HG03064 (cell line): Measurements from ENCODE around the gene TTC21B.
"Not testable (repeated sequence)": the region's sequence is repeated elsewhere in the genome, so short reads cannot be mapped to it uniquely, and the experiment has no call there.

Source experiments
- ATAC-seq: cut with Tn5 transposase; IDR thresholded peaks from one replicate; pipeline ENCODE4 v1.9.1; 2021; ENCODE audit warnings: low read depth; ENCODE audit not compliant: unreplicated experiment

The TTC21B gene

DNA sequence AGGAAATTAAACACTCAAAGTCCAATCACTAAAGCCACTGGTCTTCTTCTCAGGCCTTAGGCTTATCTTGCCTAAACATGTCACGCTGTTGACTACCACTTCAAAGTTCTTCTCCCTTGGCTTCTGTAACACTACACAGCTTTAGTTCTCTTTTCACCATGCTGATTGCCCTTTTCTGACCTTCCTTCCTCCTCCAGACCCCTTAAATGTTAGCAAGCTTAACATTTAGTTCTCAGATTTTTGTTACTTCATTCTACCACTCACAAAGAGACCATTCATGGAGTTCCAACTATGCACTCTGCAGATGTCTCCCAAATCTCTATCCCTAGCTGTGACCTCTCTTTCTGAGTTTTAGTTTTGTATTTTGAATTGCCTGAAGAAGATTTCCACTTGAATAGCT is 64.4 kb downstream of the TTC21B start:
- no peak for ATAC-seq

DNA sequence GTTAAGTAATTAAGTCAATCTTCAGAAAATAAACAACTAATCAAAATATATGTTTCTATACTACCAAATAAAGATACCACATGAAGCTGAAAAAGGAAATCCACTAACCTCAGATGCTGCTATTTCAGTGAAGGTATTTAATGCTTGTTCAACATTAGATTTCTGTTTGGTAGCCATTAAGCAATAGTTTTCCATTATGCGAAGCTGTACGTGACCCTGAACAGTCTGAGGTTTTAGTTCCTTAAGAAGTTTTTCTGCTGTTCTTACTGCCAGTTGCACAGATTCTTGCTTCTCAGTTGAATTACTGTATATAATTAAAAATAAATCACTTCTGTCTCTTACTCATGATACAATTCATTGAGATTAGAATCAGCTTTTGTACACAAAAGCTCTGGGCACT is 65.4 kb downstream of the TTC21B start:
- ATAC-seq: no peak

DNA sequence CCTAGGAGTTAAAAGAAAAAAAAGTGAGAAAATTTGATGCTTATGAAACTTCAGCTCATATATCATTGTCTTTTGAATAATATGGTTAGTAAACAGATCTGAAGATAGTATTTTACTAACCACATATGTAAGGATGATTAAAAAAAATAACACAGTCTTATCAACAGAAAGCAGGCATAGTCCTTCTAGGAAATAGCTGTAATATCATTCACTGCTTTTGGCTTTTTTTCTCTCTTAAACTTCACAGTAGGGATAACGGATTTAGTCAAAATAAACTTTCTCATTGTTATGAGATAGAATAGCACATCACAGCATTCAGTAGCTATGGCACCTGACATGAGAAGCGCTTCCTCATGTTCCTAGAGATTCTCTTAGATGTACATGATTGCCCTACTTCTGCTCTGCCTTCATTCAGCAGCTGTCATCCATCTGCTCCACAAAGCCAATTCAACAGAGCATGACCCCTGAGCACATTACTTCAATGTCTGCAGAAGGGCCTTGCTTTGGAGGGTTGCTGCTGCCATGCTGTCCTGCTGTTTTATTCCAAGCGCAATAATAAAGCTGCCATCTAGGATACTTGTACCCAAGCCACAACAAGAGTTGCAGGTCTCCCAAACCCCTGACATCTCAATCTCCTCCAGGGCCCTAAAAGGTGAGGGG is 67.0 kb downstream of the TTC21B start:
- ATAC-seq: no peak

DNA sequence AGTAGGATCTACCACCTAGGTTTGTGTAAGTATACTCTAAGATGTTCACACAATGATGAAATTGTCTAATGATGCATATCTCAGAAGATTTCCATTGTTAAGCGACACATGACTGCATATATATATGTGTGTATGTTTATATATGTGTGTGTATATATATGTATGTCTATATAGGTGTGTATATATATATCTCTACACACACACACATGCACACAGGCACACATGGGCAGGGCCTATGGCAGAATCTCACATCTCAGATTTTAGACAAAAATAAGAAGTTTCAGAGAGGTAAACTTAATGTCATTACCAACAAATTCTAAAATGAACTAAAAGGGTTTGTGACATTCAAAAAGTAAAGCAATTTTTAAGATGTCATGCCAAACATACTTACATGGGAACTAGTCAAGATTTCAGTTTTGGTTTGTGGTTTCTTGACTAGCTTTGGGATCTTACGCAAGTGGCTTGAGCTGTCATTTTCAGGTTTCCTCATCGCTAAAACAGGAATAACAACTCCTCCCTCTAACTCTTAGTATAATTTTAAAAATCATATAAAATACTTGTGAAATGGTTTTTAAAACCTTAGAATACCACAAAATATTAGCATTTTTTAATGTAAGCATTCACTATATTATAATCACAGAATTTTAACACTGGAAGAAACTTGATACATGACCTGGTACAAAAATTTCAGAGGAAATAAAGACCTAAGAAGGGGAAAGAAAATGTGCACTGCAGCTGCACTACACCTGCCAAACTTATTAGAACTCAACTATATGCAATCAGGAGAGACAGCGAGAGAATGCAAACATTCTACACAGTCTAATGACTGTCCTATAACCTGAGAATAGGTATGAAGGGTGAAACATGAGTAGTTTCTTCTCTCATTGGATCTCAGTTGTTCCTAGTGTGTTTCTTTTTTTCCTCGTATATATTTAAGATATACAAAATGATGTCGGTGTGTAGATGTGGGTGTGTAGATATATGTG is 75.7 kb downstream of the TTC21B start:
- peak; percentile 57 for ATAC-seq

DNA sequence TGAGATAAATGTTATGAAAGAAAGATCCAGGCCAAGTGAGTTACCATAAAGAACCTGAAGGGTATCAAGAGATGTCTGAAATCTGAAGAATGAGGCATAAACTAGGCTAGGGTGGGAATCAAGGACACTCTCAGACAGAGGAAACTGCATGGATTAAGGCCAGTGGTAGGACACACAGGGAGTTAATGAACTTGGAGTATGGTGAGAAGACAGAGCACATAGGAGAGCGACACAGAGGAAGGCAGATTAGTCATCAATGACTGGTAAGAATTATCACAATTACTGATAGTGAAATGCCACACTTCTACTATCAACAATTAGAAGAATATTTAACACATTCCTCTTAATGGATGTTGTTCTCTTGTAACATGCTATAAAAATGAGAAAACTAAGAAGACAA is 76.9 kb downstream of the TTC21B start:
- ATAC-seq: no peak

DNA sequence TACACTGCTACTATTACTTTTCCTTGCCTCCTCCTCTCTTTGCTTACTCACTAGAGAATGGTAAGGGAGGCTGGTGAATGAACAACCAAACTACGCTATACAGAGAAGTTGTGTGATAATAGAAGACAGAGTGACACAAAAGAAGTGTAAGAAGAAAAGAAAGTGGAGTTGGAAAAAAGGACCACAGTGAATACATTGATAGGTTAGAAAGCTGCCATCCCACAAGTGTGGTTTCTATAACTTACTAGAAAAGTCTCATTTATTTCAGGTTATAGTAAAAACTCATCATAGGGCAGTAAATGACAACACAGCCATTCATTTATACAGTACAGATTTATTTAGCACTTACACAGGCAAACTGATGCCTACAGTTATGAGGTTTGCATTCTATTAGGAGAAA is 77.3 kb downstream of the TTC21B start:
- no peak for ATAC-seq

DNA sequence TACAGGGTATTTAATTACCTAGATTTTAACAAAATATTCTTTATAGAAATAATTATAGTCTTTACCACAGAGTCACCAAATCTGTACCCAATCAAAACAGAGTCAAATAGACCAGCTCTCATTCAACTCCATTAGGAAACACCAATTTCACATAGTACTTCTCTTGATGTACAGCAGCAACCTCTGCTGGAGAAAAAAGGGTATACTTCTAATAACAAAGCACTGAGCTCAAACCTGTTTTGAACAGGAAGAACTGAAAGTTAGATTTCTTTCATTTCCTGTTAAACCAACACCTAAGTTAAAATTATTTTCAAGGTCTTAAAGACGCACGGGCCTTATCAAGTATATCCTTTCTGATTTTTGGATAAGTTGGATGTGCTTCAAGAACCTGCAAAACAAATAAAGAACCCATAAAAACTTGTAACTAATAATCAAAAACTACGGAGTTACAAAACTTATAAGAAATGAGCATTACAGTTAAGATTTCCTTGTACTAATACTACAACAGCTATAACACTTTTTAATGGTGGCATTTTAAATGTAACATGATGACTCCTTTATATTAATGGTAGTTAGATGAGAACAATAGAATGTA is 79.0 kb downstream of the TTC21B start:
- ATAC-seq: peak; percentile 86

DNA sequence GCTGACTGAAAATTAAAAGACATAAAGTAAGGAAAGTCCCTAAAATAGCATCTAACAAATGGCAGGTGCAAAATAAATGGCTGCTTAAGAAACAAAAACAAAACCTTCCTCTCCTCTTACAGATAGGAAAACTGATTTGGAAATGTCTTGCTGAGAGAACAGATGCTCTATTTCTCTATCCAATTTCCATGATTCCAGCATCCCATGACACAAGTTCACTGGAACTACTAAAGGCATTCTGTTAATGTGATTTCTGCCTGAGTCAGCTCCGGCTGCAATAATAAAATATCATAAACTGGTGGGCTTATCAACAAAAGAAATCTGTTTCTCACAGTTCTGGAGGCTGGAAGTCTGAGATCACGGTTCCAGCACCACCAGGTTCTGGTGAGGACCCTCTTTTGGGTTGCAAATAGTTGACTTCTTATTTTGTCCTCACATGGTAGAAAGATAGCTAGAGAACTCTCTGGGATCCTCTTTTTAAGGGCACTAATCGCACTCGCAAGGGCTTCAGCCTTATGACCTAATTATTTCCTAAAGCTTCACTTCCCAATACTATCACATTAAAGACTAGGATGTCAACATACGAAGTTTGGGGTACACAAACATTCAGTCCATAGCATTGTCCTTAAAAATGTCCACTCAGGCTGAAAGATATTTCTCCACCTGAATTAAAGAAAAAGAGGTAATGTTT is 81.3 kb downstream of the TTC21B start:
- ATAC-seq: no peak

DNA sequence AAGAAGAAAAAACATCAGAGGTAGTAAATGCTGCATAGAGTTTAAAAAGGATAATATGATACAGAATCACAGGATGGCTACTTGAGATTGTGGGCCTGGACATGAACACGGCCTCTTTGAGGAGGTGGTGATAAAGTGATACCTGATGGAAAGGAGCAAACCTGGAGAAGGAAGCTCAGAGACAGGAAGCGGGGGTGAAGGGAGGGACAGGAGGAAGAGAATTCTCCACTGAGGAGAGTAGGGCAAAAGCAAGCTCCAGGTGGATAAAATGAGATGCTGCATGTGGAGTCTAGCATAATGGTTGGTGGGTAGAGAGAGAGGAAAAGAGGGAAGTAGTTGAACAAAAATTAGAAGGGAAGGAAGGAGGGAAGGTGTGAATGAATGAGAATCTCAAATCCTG is 82.6 kb downstream of the TTC21B start:
- no peak for ATAC-seq

DNA sequence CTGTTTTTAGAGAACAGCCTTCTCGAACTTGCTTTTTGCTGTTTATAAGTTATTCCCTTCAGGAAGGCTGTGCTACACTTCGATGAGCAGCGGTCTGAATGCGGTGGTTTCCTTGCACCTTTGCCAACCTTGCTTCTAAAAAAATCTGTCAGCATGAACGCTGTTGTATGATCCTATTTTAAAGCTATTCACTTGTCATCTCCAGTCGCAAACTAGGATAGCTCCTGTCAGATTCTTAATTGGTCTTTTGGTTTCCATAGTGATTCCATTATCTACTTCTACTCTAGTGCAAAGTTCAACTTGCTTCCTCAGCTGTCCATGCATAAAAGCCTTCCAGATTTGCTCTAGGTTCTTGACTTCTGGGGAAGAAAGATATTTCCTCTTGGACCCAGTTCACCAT is 83.2 kb downstream of the TTC21B start:
- no peak for ATAC-seq

DNA sequence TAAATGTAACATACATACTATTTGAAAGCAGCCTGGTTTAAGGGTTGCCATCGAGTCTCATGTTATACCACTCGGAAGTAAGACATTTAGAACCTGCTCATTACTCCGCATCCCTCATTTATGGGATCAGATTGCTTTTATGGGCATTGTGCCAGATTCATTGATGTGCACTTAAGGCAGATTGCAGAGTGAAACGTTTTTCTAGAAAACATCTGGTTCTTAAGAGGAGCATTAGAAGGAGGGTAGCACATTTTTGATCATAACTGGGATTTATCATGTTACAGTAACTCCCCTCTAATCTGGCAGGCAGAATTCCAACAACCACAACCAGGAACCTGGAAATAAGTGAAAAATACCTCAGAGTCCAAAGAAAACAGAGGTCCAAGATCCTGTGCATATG is 85.4 kb downstream of the TTC21B start:
- no peak for ATAC-seq

DNA sequence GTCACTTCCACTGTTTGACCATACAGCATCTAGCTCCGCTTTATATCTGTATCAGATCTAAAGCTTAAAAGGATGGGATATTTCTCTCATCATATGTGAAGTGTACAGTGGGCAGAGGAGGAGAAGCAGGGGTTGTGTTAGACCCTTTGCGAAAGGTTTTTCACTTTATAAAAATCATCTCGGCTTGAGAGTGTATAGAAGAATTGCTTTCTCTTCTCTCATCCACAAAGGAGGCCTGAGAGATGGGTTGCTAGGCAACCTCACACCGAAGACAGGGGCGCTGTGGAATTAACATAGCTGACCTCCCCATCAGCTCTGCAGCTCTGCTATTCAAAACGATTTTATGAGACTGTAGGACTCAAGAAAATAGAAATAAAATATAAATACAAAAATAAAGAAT is 89.3 kb downstream of the TTC21B start:
- no peak for ATAC-seq

DNA sequence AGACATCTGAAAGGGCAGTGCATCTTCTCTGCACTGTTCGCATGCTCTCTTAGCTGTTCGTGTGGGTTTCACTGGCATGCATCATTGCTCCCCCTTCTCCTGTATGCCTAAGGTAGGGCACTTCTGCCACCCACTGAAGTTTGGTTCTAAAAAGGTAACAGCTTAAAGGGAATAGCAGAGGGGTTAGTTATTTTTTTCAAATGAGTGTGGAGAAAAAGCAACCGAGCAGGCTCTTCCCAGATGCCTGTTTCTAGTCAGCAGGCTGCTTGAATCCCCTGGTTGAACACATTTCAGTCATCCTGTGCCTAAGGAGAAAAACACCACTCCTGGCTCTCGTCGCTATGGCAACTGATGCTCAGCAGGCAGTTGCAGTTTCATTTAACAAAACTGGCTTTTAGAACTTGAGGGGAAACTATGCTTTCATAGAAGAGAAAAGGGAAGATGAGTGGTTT is 89.7 kb downstream of the TTC21B start:
- ATAC-seq: peak; percentile 69

DNA sequence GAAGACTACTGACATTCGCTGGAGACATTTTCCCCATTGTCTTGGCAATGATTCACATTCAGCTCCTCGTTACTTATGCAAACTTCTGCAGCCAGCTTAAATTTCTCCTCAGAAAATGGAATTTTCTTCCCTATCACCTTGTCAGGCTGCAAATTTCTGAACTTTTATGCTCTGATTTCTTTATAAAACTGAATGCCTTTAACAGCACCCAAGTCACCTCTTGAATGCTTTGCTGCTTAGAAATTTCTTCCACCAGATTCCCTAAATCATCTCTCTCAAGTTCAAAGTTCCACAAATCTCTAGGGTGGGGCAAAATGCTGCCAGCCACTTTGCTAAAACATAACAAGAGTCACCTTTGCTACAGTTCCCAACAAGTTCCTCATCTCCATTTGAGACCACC is 92.5 kb downstream of the TTC21B start:
- not testable (repeated sequence) for ATAC-seq

DNA sequence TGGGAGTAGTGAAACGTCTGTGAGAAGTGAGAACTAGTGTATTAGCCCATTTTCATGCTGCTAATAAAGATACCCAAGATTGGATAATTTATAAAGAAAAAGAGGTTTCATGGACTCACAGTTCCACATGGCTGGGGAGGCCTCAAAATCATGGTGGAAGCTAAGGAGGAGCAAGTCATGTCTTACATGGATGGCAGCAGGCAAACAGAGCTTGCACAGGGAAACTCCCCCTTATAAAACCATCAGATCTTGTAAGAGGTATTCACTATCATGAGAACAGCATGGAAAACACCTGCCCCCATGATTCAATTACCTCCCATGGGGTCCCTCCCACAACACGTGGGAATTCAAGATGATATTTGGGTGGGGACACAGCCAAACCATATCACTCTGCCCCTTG is 93.9 kb downstream of the TTC21B start:
- ATAC-seq: not testable (repeated sequence)

DNA sequence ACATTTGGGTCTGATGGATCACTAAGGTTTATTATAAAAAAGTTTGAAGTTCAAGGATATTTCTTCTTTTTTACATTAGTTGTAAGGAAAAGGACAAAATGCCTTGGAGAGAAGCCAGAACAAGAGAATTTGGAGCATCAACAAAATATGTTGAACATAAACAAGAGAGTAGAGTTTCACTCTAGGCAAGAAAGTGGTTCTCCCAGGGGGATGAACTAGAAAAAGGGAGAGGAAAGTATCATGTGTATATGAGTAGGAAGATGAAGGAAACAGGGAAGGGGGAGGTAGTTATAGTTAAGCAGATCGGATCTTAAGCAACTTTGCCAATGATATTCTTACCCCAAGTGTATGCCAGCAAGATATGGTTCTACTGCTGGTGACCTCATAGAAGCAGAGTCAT is 95.7 kb downstream of the TTC21B start:
- ATAC-seq: no peak

DNA sequence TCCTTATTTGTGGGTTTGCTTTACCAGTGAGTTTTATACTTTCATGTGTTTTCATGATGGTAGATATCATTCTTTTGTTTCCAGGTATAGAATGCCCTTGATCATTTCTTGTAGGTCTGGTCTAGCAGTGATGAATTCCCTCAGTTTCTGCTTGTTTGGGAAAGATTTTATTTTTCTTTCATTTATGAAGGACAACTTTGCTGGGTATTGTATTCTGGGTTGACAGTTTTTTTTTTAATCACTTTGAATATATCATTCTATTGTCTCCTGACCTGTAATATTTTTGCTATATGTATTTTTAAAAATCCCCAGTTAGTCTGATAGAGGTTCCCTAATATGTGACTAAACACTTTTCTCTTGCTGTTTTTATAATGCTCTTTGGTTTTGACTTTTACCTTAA is 101.2 kb downstream of the TTC21B start:
- ATAC-seq: no peak

DNA sequence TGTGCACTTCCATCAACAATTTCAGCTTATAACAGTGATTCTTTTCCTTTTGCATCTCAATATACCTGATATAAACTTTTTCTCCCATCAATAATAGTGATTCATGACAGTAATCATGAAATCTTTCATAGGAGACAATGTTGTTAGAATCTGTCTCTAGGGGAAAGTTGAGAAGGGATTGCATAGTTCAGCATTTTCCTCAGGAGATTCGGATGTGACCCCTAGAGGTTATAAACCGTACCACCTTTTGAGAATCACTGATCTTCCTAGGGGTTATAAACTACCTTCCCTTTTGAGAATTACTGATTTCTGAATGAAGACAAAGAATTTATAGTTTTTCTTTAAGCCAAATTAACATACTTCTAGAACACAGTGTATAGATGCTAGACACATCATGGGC is 106.6 kb downstream of the TTC21B start:
- no peak for ATAC-seq

DNA sequence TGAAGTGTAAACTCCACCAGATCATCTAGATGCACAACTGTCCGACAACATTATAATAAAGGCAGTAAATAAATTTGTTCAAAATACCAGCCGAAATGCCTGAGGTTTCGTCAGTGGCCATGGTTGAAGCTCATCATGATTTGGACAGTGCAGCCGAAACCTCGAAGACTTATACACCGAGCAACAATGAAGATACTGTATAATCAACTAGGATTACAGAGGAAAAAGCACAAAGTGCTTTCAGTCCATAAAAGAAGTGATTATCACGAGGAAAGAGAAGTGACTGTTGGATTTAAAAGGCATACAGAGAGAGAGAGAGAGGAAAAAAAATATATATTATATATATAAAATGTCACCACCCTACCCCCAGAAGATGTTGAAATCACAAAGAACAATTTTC is 107.5 kb downstream of the TTC21B start:
- no peak for ATAC-seq

DNA sequence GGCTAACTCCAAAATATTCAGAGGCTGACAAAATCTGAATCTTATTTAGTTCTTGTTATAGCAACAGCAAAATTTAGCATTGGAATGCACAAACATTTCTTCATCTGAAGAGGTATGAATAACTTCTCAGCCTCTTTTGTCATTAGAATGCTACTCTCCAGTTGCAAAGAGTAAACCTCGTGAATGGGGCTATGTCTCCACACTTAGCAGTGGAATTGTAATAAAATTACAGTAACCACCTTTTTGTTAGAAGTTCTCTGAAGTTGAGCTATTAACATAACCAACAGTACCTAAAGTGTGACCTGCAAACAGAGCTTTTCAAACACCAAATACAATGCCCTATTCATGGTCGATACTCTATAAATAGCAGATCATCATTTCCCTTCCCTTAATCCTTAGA is 109.4 kb downstream of the TTC21B start:
- no peak for ATAC-seq

DNA sequence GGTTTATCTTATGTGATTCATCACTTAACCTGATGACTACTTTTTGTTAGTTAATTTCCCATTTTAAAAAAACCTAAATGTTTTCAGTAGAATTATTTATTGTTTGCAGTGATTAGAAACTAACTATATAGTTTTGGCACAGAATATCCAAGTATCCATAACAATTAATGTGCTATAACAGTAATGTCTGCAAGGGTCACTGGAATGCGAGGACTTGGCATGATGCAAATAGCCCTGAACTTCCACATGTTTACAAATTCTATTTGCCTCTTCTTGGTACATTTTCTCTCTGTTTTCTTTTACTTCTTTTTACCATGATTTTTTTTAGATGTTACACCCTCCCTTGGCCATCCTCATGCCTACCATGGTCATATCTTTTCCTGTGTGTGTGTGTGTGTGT is 110.2 kb downstream of the TTC21B start:
- no peak for ATAC-seq
